Endodermal cell (in vitro differentiated cells): ENCODE data around the gene SART3. TPM values are rescaled to one million over a fixed set of nuclear protein-coding genes. Genes with fewer than 3 reads are reported as not detected.

Source experiments
- DNase-seq: peaks from one replicate; pipeline ENCODE4 v3.0.0-alpha.2; 2017
- H3K27ac ChIP-seq: 2 replicates; pipeline ENCODE4 v1.5.1; 2013; ENCODE audit warnings: mild to moderate bottlenecking, low read depth, low read length, moderate library complexity
- H3K27me3 ChIP-seq: 2 replicates; pipeline ENCODE4 v1.6.1; 2013; ENCODE audit warnings: mild to moderate bottlenecking, low read length, moderate library complexity; ENCODE audit not compliant: insufficient read depth, control insufficient read depth, poor library complexity, severe bottlenecking
- H3K36me3 ChIP-seq: 2 replicates; pipeline ENCODE4 v1.7.0; 2013; ENCODE audit warnings: mild to moderate bottlenecking, low read length, moderate library complexity; ENCODE audit not compliant: control insufficient read depth, insufficient read depth
- H3K4me1 ChIP-seq: one replicate; pipeline ENCODE4 v1.7.0; 2013; ENCODE audit warnings: low read length; ENCODE audit not compliant: control insufficient read depth, insufficient read depth
- H3K4me3 ChIP-seq: 2 replicates; pipeline ENCODE4 v1.5.1; 2013; ENCODE audit warnings: mild to moderate bottlenecking, low read length, moderate library complexity
- H3K9ac ChIP-seq: 2 replicates; pipeline ENCODE4 v1.6.1; 2013; ENCODE audit warnings: mild to moderate bottlenecking, low read length, moderate library complexity; ENCODE audit not compliant: poor library complexity, severe bottlenecking; ENCODE audit errors: extremely low read depth
- H3K9me3 ChIP-seq: 2 replicates; pipeline ENCODE4 v1.6.1; 2013; ENCODE audit warnings: mild to moderate bottlenecking, low read length, moderate library complexity; ENCODE audit not compliant: control insufficient read depth
- H3K27ac Mint-ChIP-seq: 2 replicates; pipeline ENCODE4 v1.8.0; 2020; ENCODE audit warnings: mixed read lengths
- H3K27me3 Mint-ChIP-seq: 2 replicates; pipeline ENCODE4 v1.8.0; 2021; ENCODE audit warnings: mild to moderate bottlenecking, mixed read lengths; ENCODE audit not compliant: insufficient read depth
- H3K36me3 Mint-ChIP-seq: 2 replicates; pipeline ENCODE4 v1.8.0; 2020; ENCODE audit warnings: low read depth, mixed read lengths
- H3K4me1 Mint-ChIP-seq: 2 replicates; pipeline ENCODE4 v1.8.0; 2020; ENCODE audit warnings: mixed read lengths
- H3K4me3 Mint-ChIP-seq: 2 replicates; pipeline ENCODE4 v1.8.0; 2020; ENCODE audit warnings: mild to moderate bottlenecking, moderate library complexity, mixed read lengths
- H3K9me3 Mint-ChIP-seq: 2 replicates; pipeline ENCODE4 v1.8.0; 2020; ENCODE audit warnings: mild to moderate bottlenecking, mixed read lengths
- CTCF ChIP-seq: fragments of 200-600 bp; sonication (generic); conservative IDR thresholded peaks from 2 replicates; pipeline ENCODE4 v1.5.0; 2021; ENCODE audit warnings: antibody characterized with exemption, mild to moderate bottlenecking
- WGBS, 2 experiments: methylation state at CpG; one replicate each; pipeline versions ENCODE4 v1.1.5 to v1.1.7; 2013; ENCODE audit warnings: missing lambda C conversion rate in 2 of 2, mixed read lengths in 1 of 2; ENCODE audit not compliant: insufficient coverage in 1 of 2, insufficient read length in 1 of 2; 5-methylcytosine and 5-hydroxymethylcytosine counted together
- total RNA-seq, 2 donors: library from RNA; stranded (reverse); fragmentation: NEBNext Ultra II Directional in 1 of 2; extraction: Animal tissue kit (Norgen Biotek cat#: 25700) in 1 of 2; gene quantifications; 2 replicates in 1 of 2; 3 replicates in 1 of 2; pipeline ENCODE4 v1.2.1, GENCODE V29; 2021

The SART3 gene
- total RNA-seq, 2 donors from 2014 or later, result 83.5 to 86.2 TPM

- H3K27ac ChIP-seq, result no peak overlapping the region
- WGBS, 2 experiments, result 80 to 95% methylated on average over 1 to 4 of the region's 4 CpGs
- no peak for TF ChIP-seq CTCF
- peaks cover 71% of the 10 kb centered on the region for H3K36me3 ChIP-seq
- H3K36me3 Mint-ChIP-seq, result peaks cover 63% of the 10 kb centered on the region
- H3K4me1 ChIP-seq, result no peaks in the 10 kb centered on the region
- H3K9ac ChIP-seq, result no peak overlapping the region
- H3K27ac Mint-ChIP-seq, result no peak overlapping the region
- no peaks in the 10 kb centered on the region for H3K27me3 ChIP-seq
- H3K4me3 ChIP-seq, result no peak overlapping the region
- H3K9me3 ChIP-seq, result no peaks in the 10 kb centered on the region
- no peaks in the 10 kb centered on the region for H3K4me1 Mint-ChIP-seq
- H3K9me3 Mint-ChIP-seq, result no peaks in the 10 kb centered on the region
- H3K4me3 Mint-ChIP-seq, result no peak overlapping the region
- peak; percentile 22 for DNase-seq
- no peaks in the 10 kb centered on the region for H3K27me3 Mint-ChIP-seq
Observed at GRCh38 chr12:108542320-108542719, 18.7 kb downstream of the SART3 start.

- H3K9ac ChIP-seq, result no peak overlapping the region
- Mint-ChIP-seq H3K4me1 (no peaks in the 10 kb centered on the region), H3K4me3 (no peak overlapping the region), H3K9me3 (no peaks in the 10 kb centered on the region), H3K36me3 (peaks cover 65% of the 10 kb centered on the region), H3K27ac (no peak overlapping the region), H3K27me3 (no peaks in the 10 kb centered on the region)
- H3K4me1 ChIP-seq, result no peaks in the 10 kb centered on the region
- H3K27ac ChIP-seq, result no peak overlapping the region
- 94 to 97% methylated on average over 10 of the region's 10 CpGs for WGBS, 2 experiments
- DNase-seq, result peak; percentile 20
- no peak for TF ChIP-seq CTCF
- no peaks in the 10 kb centered on the region for H3K9me3 ChIP-seq
- H3K36me3 ChIP-seq, result peaks cover 74% of the 10 kb centered on the region
- no peaks in the 10 kb centered on the region for H3K27me3 ChIP-seq
- H3K4me3 ChIP-seq, result no peak overlapping the region
Observed at GRCh38 chr12:108538616-108539195, 22.3 kb downstream of the SART3 start.

- H3K36me3 Mint-ChIP-seq, result peaks cover 63% of the 10 kb centered on the region
- no peak overlapping the region for H3K9ac ChIP-seq
- H3K27me3 Mint-ChIP-seq, result no peaks in the 10 kb centered on the region
- WGBS, 2 experiments, result 89 to 100% methylated on average over 1 to 6 of the region's 6 CpGs
- TF ChIP-seq CTCF, result no peak
- no peaks in the 10 kb centered on the region for H3K4me1 Mint-ChIP-seq
- H3K9me3 ChIP-seq, result no peaks in the 10 kb centered on the region
- no peaks in the 10 kb centered on the region for H3K27me3 ChIP-seq
- DNase-seq, result no peak
- H3K9me3 Mint-ChIP-seq, result no peaks in the 10 kb centered on the region
- H3K27ac ChIP-seq, result no peak overlapping the region
- no peak overlapping the region for H3K4me3 Mint-ChIP-seq
- no peak overlapping the region for H3K27ac Mint-ChIP-seq
- H3K4me3 ChIP-seq, result no peak overlapping the region
- peaks cover 74% of the 10 kb centered on the region for H3K36me3 ChIP-seq
- H3K4me1 ChIP-seq, result no peaks in the 10 kb centered on the region
Observed at GRCh38 chr12:108538146-108538545, 22.8 kb downstream of the SART3 start.
